Type B pancreatic cell (in vitro differentiated cells): ENCODE results near the gene CACNA1C. TPM values are rescaled to one million over a fixed set of nuclear protein-coding genes. Genes with fewer than 3 reads are reported as not detected.

Source experiments
- DNase-seq: peaks from one replicate; pipeline ENCODE4 v3.0.0; 2021; ENCODE audit warnings: mixed read lengths; ENCODE audit not compliant: unreplicated experiment; ENCODE audit errors: extremely low spot score
- H3K27ac Mint-ChIP-seq: 2 replicates; pipeline ENCODE4 v1.8.0; 2021; ENCODE audit warnings: mild to moderate bottlenecking, mixed read lengths
- H3K27me3 Mint-ChIP-seq: 2 replicates; pipeline ENCODE4 v1.8.0; 2021; ENCODE audit warnings: mixed read lengths
- H3K36me3 Mint-ChIP-seq: 2 replicates; pipeline ENCODE4 v1.8.0; 2021; ENCODE audit warnings: mixed read lengths
- H3K4me1 Mint-ChIP-seq: one replicate; pipeline ENCODE4 v1.8.0; 2021; ENCODE audit warnings: mixed read lengths; ENCODE audit not compliant: unreplicated experiment
- H3K4me3 Mint-ChIP-seq: 2 replicates; pipeline ENCODE4 v1.8.0; 2021; ENCODE audit warnings: mild to moderate bottlenecking, mixed read lengths
- H3K9me3 Mint-ChIP-seq: 2 replicates; pipeline ENCODE4 v1.8.0; 2021; ENCODE audit warnings: mixed read lengths
- CTCF ChIP-seq: fragments of 200-600 bp; sonication (generic); conservative IDR thresholded peaks from 2 replicates; pipeline ENCODE4 v1.5.0; 2021; ENCODE audit warnings: antibody characterized with exemption, mild to moderate bottlenecking
- total RNA-seq: library from RNA; stranded (reverse); gene quantifications from 2 replicates; pipeline ENCODE4 v1.2.1, GENCODE V29; 2021; ENCODE audit warnings: low replicate concordance

The CACNA1C gene
- total RNA-seq, 1 donor from 2014 or later, result 14.3 TPM

GRCh38 chr12:2456122-2456812 is 403.5 kb downstream of the CACNA1C start:
- no peak for TF ChIP-seq CTCF
- H3K27ac Mint-ChIP-seq, result no peak overlapping the region
- H3K9me3 Mint-ChIP-seq, result no peaks in the 10 kb centered on the region
- H3K27me3 Mint-ChIP-seq, result no peaks in the 10 kb centered on the region
- no peak overlapping the region for H3K4me3 Mint-ChIP-seq
- H3K36me3 Mint-ChIP-seq, result peaks cover 2% of the 10 kb centered on the region
- peaks cover 4% of the 10 kb centered on the region for H3K4me1 Mint-ChIP-seq
- no peak for DNase-seq

- no peak for TF ChIP-seq CTCF
- no peak for DNase-seq
- H3K4me3 Mint-ChIP-seq, result no peak overlapping the region
- no peak overlapping the region for H3K27ac Mint-ChIP-seq
- no peaks in the 10 kb centered on the region for H3K9me3 Mint-ChIP-seq
- H3K27me3 Mint-ChIP-seq, result no peaks in the 10 kb centered on the region
- H3K4me1 Mint-ChIP-seq, result peaks cover 4% of the 10 kb centered on the region
- peaks cover 8% of the 10 kb centered on the region for H3K36me3 Mint-ChIP-seq
Measured at GRCh38 chr12:2456813-2457186, 404.0 kb downstream of the CACNA1C start.

GRCh38 chr12:2457215-2457932 is 404.6 kb downstream of the CACNA1C start:
- Mint-ChIP-seq H3K4me1 (peaks cover 4% of the 10 kb centered on the region), H3K36me3 (peaks cover 10% of the 10 kb centered on the region), H3K9me3 (no peaks in the 10 kb centered on the region), H3K27ac (no peak overlapping the region), H3K4me3 (no peak overlapping the region), H3K27me3 (no peaks in the 10 kb centered on the region)
- TF ChIP-seq CTCF, result no peak
- no peak for DNase-seq

- Mint-ChIP-seq H3K27me3 (no peaks in the 10 kb centered on the region), H3K9me3 (no peaks in the 10 kb centered on the region), H3K4me3 (no peak overlapping the region), H3K4me1 (peaks cover 4% of the 10 kb centered on the region), H3K36me3 (peaks cover 12% of the 10 kb centered on the region), H3K27ac (no peak overlapping the region)
- no peak for TF ChIP-seq CTCF
- DNase-seq, result no peak
Measured at GRCh38 chr12:2457933-2458414, 405.2 kb downstream of the CACNA1C start.

- Mint-ChIP-seq H3K4me3 (no peak overlapping the region), H3K4me1 (no peaks in the 10 kb centered on the region), H3K27ac (no peak overlapping the region), H3K27me3 (peaks cover 5% of the 10 kb centered on the region), H3K36me3 (peaks cover 12% of the 10 kb centered on the region), H3K9me3 (no peaks in the 10 kb centered on the region)
- no peak for TF ChIP-seq CTCF
- no peak for DNase-seq
Measured at GRCh38 chr12:2460051-2460670, 407.4 kb downstream of the CACNA1C start.
